Measurements from ENCODE around the gene NFXL1.

GRCh38 chr4:47930971-47931804 lies 16.8 kb upstream of the NFXL1 start:
- TF ChIP-seq, protein P1, sequence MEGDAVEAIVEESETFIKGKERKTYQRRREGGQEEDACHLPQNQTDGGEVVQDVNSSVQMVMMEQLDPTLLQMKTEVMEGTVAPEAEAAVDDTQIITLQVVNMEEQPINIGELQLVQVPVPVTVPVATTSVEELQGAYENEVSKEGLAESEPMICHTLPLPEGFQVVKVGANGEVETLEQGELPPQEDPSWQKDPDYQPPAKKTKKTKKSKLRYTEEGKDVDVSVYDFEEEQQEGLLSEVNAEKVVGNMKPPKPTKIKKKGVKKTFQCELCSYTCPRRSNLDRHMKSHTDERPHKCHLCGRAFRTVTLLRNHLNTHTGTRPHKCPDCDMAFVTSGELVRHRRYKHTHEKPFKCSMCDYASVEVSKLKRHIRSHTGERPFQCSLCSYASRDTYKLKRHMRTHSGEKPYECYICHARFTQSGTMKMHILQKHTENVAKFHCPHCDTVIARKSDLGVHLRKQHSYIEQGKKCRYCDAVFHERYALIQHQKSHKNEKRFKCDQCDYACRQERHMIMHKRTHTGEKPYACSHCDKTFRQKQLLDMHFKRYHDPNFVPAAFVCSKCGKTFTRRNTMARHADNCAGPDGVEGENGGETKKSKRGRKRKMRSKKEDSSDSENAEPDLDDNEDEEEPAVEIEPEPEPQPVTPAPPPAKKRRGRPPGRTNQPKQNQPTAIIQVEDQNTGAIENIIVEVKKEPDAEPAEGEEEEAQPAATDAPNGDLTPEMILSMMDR (IDR thresholded peaks at IDR 0.05; ENCODE audit: low read depth, low read length) = no peak
- TF ChIP-seq, protein P2, sequence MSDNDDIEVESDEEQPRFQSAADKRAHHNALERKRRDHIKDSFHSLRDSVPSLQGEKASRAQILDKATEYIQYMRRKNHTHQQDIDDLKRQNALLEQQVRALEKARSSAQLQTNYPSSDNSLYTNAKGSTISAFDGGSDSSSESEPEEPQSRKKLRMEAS (IDR thresholded peaks at IDR 0.05; ENCODE audit: low read depth, low read length) = no peak
- TF ChIP-seq MYC (IDR thresholded peaks at IDR 0.05; ENCODE audit: low read depth, low read length) (no peak), POLR2A (IDR thresholded peaks at IDR 0.05; ENCODE audit: extremely low read depth, insufficient read length) (no peak)
